ENCODE data around the gene XPNPEP2.

XPNPEP2 gene

GRCh38 chrX:129804806-129805205 lies 66.0 kb downstream of the XPNPEP2 start:
- DNase-seq, result no peak

DNA sequence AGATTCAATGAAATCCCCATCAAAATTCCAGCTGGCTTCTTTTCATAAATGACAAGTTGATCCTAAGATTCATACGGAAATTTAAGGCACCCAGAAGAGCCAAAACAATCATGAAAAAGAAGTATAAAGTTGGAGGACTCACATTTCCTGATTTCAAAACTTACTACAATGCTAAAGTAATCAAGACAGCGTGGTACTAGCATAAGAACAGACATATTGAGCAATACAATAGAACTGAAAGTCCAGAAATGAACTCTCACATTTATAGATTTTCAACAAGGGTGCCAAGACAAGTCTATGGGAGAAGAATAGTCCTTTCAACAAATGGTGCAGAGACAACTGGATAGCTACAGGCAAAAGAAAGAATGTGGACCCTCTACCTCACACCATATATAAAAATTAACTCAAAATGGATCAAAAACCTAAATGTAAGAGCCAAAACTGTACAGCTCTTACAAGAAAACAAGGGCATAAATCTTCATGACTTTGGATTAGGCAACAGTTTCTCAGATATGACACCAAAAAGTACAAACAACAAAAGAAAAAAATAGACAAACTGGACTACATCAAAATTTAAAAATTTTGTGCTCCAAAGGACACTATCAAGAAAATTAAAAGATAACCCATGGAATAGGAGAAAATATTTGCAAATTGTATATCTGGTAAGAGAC lies 69.5 kb downstream of the XPNPEP2 start:
- DNase-seq, result no peak

DNA sequence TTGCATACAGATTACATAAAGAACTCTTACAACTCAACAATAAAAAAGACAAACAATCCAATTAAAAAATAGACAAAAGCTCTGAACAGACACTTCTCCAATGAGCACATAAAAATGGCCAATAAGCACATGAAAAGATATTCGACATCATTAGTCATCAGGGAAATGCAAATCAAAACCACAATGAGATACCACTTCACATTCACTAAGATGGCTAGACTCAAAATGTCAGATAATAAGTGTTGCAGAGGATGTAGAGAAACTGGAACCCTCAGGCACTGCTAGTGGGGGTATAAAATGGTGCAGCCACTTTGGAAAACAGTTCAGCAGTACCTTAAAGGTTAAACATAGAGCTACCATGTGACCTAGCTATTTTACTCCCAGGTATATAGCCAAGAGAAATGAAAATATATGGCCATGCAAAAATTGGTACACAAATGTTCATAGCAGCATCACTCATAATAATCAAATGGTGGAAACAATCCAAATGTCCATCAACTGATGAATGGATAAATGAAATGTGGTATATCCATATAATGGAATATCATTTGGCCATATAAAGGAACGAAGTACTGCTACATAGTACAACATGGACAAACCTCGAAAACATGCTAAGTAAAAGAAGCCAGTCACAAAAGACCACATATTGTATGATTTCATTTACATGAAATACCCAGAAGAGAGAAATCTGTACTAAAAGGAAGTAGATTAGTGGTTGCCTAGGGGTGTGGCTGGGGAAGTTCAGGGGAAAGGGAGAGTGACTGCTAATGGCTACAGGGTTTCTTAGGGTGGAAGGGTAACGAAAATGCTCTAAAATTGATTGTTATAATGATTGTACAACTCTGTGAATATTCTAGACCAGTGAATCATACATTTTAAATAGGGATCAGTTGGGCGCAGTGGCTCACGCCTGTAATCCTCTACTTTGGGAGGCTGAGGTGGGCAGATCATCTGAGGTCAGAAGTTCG lies 70.3 kb downstream of the XPNPEP2 start:
- no peak for DNase-seq

- no peak for DNase-seq
Observed at GRCh38 chrX:129813662-129814368, 75.0 kb downstream of the XPNPEP2 start.

DNA sequence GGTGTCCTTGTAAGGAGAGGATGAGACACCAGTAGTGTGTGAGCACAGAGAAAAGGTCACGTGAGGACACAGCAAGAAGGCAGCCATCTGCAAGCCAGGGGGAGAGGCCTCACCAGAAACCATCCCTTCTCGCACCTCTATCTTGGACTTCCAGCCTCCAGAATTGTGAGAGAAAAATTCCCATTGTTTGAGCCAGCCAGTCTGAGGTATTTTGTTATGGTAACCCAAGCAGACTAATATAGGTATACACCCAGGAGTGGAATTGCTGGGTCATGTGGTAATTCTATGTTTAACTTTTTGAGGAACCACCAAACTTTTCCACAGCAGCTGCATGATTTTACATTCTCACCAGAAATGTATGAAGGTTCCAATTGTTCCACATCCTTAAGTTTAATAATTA lies 79.3 kb downstream of the XPNPEP2 start:
- no peak for DNase-seq

Measured in NCI-H2171 treated with DMSO at 0.1 percent for 48 hours (cell line).